ENCODE results near the gene HIRA.
"Not testable (repeated sequence)": the region's sequence is repeated elsewhere in the genome, so short reads cannot be mapped to it uniquely, and the experiment has no call there.

The HIRA gene

DNA sequence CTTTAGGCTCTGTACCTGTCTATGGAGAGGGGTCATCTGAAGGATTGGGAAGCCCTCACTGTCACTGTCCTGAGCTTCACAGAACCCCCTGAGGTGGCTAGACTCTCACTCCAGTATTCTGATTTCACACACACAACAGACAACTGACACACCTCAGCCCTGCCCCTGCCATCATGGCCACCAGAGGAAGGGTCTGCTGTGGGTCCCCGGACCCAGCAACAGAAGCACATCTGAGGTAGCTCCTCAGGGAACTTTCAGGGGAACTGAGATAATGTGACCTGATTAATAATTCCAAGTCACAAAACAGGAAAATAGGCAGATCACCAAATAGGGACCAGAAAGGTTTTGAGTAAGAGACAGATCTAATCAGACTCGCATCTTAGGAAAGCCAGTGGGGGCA is 23.5 kb upstream of the HIRA start:
- Mint-ChIP-seq H3K36me3 (peaks cover 41 to 53% of the 10 kb centered on the region in 2 donors), H3K27me3 (no peaks in the 10 kb centered on the region), H3K4me3 (no peak overlapping the region), H3K9me3 (no peaks in the 10 kb centered on the region), H3K4me1 (peaks cover 0 to 2% of the 10 kb centered on the region in 2 donors), H3K27ac (peak overlapping the region; percentile 6)
- DNase-seq, result no peak
- no peak for ATAC-seq (replicated peaks)

DNA sequence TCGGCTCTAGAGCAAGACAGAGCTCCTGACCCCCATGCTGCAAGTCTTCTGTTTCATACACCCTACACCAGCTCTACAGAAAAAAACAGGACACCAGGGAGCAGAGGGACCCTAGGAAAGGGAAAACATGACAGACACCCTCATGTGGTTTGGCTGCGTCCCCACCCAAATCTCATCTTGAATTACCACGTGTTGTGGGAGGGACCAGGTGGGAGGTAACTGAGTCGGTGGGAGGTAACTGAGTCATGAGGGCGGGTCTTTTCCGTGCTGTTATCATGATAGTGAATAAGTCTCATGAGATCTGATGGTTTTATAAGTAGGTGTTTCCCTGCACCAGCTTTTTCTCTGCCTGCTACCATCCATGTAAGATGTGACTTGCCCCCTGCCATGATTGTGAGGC is 22.6 kb upstream of the HIRA start:
- H3K27me3 Mint-ChIP-seq, result no peaks in the 10 kb centered on the region
- no peak overlapping the region for H3K27ac Mint-ChIP-seq
- peaks cover 41 to 53% of the 10 kb centered on the region in 2 donors for H3K36me3 Mint-ChIP-seq
- DNase-seq, result no peak
- peaks cover 0 to 5% of the 10 kb centered on the region in 2 donors for H3K4me1 Mint-ChIP-seq
- H3K9me3 Mint-ChIP-seq, result no peaks in the 10 kb centered on the region
- no peak for ATAC-seq (replicated peaks)
- H3K4me3 Mint-ChIP-seq, result no peak overlapping the region

DNA sequence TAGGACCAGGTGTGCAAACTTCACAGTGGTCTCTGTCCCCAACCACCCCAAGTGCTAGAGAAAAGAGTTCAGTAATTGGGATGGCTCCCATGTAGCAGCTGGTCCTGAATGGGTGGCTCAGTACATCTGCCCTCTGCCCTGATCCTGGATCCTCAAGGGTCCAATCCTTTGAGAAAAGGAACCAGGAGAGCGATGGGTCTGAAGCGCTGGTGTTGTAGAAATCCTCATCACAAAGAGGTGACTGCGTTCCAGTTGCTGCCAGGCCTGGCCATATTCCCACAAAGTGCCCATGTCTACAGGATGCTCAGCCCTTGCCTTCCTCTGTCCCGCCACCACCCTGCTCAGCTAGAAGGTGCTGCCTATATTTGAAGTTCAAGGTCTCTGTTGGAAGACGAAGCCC is 22.2 kb upstream of the HIRA start:
- Mint-ChIP-seq H3K4me3 (no peak overlapping the region), H3K4me1 (peaks cover 2 to 6% of the 10 kb centered on the region in 2 donors), H3K27ac (no peak overlapping the region), H3K9me3 (no peaks in the 10 kb centered on the region), H3K36me3 (peaks cover 41 to 53% of the 10 kb centered on the region in 2 donors), H3K27me3 (no peaks in the 10 kb centered on the region)
- ATAC-seq (replicated peaks) (no peak), DNase-seq (no peak)

DNA sequence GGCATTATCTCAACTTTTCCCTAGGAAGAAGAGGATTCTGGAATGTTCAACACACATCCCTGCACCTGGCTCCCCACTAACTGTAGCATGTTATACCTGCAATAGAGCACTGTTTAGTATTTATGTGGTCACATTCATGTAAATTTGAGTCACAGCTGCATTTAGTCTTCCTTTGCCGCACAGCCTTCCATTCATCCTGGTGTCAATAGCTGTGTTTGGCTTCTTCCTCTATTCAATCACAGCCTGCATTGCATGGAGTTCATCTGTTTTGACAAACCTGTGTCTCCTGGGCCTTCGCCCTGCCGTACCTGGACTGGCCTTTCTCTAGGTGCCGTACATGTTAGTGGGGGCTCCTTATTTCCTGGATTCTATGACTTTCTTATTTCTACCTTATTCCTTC is 20.0 kb upstream of the HIRA start:
- Mint-ChIP-seq H3K27me3 (no peaks in the 10 kb centered on the region), H3K9me3 (no peaks in the 10 kb centered on the region), H3K27ac (no peak overlapping the region), H3K4me3 (no peak overlapping the region), H3K4me1 (peaks cover 17 to 19% of the 10 kb centered on the region in 2 donors), H3K36me3 (peaks cover 36 to 51% of the 10 kb centered on the region in 2 donors)
- ATAC-seq (replicated peaks) (no peak), DNase-seq (no peak)

DNA sequence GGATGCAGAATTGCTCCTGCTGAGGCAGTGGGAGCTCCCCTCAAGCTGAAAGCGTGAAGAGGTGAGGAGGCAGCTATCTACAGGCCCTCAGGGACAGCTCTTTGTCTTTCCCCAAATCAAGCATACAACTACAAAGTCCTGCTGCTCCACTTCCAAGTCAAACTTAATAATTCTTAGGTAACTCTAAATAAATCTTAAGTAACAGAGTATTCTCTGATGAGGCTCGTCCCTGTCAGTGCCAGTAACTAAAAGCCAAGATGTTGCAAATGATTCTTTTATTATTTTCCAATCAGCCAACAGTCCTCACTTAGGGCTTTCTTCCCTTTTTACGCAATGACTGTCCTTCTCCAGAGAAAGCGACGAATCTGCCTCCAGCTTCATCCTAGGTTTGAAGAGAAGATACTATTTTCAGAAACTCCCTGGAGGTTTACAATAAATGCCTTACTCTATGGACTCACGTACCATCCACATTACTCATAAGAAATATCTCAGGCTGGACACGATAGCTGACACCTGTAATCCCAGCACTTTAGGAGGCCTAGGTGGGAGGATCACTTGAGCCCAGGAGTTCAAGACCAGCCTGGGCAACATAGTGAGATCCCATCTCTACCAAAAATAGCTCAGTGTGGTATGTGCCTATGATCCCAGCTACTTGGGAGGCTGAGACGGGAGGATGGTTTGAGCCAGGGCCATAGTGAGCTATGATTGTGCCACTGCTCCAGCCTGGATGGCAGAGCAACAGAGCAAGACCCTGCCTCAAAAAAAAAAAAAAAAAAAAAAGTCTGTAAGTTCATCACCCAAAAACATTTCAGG is 19.0 kb upstream of the HIRA start:
- Mint-ChIP-seq H3K27me3 (no peaks in the 10 kb centered on the region), H3K4me1 (peaks cover 23 to 28% of the 10 kb centered on the region in 2 donors), H3K27ac (peak overlapping the region; percentile 69), H3K9me3 (no peaks in the 10 kb centered on the region), H3K4me3 (no peak overlapping the region), H3K36me3 (peaks cover 28 to 48% of the 10 kb centered on the region in 2 donors)
- DNase-seq (no peak), ATAC-seq (replicated peaks) (no peak)

DNA sequence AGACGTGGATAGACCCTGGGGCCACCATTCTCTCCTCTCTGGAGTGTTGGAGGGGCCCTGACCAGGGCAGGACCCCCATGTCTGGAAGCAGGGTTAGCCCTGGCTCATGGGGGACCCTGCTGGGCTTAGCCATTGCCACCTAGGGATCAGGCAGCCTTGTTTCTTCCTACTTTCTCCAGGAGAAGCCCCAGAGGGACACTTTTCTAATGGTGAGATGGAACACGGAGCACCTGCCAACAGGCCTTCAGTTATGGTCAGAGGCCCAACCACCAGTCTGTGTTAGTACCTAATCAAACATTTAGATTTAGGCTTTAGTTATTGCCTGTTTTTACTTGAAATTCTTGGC is 17.9 kb upstream of the HIRA start:
- Mint-ChIP-seq H3K27me3 (no peaks in the 10 kb centered on the region), H3K4me1 (peaks cover 28 to 39% of the 10 kb centered on the region in 2 donors), H3K36me3 (peaks cover 23 to 41% of the 10 kb centered on the region in 2 donors), H3K9me3 (no peaks in the 10 kb centered on the region), H3K4me3 (peak overlapping the region in 1 of 2 donors; percentile 23), H3K27ac (peak overlapping the region; percentile 42)
- DNase-seq, result no peak
- no peak for ATAC-seq (replicated peaks)

DNA sequence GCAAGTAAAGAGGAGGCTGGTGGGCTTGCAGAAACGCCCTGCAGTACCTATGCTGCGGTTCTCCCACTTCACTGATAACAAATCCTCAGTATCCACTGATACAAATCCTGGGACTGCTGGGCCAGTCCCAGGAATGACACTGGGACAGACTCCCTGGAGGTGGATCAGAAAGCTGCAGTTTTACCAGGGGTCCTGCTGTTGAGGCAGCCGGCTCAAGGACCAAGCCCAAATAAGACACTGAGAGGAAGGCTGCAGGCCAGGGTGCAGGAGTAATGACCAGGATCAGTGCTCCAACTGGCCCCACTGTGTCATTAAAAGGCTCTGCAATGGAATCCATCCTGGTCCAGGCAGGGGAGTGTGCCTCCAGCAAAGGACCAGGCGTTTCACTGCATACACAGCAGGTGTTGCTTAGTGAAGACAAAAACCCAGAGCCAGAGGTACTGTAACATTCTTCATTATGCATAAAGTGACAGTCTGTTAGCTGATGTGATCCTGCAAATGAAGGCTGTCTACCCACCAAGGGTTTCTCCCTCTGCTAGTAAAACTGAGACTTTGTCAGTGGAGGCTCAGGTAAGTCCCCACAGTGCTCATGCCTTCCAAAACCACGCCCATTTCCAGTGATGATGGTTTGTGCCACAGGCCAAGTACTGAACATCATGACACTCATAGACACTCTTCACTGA is 17.3 kb upstream of the HIRA start:
- ATAC-seq (replicated peaks) (peak in 1 of 2 donors; percentile 30), DNase-seq (peak; percentile 30)
- Mint-ChIP-seq H3K36me3 (peaks cover 19 to 39% of the 10 kb centered on the region in 2 donors), H3K27ac (no peak overlapping the region), H3K9me3 (no peaks in the 10 kb centered on the region), H3K4me3 (peak overlapping the region; percentile 49 to 88), H3K27me3 (no peaks in the 10 kb centered on the region), H3K4me1 (peaks cover 28 to 45% of the 10 kb centered on the region in 2 donors)

DNA sequence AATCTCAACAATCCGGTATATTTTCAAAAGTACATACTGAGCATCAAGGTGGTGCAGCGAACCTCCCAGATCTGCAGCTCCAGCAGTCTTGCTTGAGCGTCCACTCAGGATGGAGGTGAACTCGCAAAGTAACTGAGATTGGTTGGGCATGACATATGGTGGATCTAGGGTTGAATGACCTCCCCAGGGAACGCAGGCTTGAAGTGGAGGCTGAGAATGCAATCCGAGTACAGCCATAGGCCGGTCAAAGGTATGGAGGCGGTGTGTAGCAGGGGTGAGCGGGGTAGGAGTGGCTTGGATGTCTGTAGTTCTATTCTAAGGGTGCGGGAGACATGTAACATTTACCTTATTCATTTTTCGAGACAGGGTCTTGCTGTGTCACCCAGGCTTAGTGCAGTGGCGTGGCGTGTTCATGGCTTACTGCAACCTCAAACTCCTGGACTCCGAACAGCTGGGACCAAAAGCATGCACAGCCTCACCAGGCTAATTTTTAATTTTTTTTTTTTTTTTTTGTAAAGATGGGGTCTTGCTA is 16.6 kb upstream of the HIRA start:
- H3K36me3 Mint-ChIP-seq, result peaks cover 14 to 41% of the 10 kb centered on the region in 2 donors
- peak overlapping the region; percentile 88 to 91 for H3K4me3 Mint-ChIP-seq
- H3K9me3 Mint-ChIP-seq, result no peaks in the 10 kb centered on the region
- peaks cover 29 to 52% of the 10 kb centered on the region in 2 donors for H3K4me1 Mint-ChIP-seq
- H3K27me3 Mint-ChIP-seq, result no peaks in the 10 kb centered on the region
- H3K27ac Mint-ChIP-seq, result peak overlapping the region; percentile 99
- DNase-seq (peak; percentile 76), ATAC-seq (replicated peaks) (peak; percentile 82 to 83)

DNA sequence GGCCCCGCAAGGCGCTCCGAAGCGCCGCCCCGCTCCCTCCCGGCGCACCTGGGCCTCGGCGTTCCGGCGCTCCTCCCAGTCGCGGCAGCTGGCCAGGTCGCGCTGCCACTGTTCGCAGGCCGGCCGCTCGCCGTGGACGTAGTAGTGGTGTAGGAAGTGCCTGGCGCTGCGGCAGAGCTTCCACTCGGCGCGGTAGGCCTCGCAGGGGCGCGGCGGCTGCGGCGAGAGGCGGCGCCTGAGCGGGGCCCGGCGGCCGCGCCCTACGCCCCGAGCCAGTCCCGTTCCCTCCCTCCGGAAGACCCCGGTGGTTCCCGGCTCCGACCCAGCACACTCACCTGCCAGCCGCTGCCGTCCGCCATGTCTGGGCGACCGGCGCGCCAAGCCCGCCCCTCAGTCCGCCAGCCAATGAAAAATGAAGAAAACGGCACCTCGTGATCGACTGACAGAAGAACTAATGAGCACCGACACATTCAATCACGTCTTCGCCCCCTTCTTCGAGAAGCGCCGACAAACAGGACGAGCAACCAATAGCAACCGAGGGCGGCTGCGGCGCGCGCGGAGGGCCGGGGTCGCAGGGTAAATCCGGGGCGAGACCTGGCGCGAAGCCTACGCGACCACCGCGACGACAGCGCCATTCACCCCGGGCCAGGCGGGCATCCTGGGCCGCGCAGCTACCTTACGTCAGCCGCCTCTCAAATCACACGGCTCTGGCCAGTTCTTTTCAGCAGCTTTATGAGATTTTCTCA is 16.0 kb upstream of the HIRA start, which contains the start of gene C22orf39:
Gene C22orf39, minus strand, starts transcription at position 382 of the 746 bp plus-strand sequence. Its CDS starts 23 bp downstream, at position 359.
- ATAC-seq (replicated peaks), result peak; percentile 85 to 89
- Mint-ChIP-seq H3K9me3 (no peaks in the 10 kb centered on the region), H3K4me3 (peak within 1 kb of the TSS; percentile 88 to 91), H3K27me3 (no peaks in the 10 kb centered on the region), H3K4me1 (peaks cover 32 to 56% of the 10 kb centered on the region in 2 donors), H3K27ac (peak within 1 kb of the TSS; percentile 99), H3K36me3 (peaks cover 12 to 36% of the 10 kb centered on the region in 2 donors)
- peak; percentile 88 for DNase-seq

DNA sequence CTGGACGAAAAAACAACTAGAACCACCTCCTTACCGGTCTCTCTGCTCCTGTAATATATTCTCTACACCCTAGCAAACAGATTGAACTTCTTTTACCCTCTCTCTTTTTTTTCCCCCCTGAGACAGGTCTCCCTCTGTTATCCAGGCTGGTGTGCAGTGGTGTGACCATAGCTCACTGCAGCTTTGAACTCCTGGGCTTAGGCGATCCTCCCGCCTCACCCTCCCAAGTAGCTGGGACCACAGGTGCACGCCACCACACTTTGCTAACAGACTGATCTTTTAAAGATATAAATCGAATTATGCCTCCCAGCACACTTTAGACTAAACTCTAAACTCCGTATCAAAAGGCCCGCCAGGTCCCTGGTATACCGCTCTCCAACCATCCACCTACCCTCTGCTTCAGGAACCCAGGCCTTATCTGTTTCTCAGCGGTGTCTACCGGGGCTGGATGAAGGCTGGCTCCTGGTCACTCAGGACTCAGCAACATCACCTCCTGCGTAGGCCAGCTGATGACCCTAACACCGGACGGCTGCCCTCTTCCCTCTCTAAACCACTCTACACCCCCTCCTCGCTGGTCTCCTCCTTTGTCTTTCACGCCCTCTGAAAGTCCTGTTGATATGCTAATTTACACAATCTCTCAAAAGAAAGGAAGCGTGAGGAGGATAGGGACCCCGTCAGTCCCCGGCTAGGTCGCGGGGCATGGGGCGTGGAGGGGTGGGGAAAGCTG is 15.2 kb upstream of the HIRA start:
- Mint-ChIP-seq H3K27me3 (no peaks in the 10 kb centered on the region), H3K36me3 (peaks cover 13 to 37% of the 10 kb centered on the region in 2 donors), H3K27ac (peak overlapping the region; percentile 99), H3K4me1 (peaks cover 34 to 61% of the 10 kb centered on the region in 2 donors), H3K9me3 (no peaks in the 10 kb centered on the region), H3K4me3 (peak overlapping the region; percentile 88 to 91)
- ATAC-seq (replicated peaks) (no peak), DNase-seq (no peak)

DNA sequence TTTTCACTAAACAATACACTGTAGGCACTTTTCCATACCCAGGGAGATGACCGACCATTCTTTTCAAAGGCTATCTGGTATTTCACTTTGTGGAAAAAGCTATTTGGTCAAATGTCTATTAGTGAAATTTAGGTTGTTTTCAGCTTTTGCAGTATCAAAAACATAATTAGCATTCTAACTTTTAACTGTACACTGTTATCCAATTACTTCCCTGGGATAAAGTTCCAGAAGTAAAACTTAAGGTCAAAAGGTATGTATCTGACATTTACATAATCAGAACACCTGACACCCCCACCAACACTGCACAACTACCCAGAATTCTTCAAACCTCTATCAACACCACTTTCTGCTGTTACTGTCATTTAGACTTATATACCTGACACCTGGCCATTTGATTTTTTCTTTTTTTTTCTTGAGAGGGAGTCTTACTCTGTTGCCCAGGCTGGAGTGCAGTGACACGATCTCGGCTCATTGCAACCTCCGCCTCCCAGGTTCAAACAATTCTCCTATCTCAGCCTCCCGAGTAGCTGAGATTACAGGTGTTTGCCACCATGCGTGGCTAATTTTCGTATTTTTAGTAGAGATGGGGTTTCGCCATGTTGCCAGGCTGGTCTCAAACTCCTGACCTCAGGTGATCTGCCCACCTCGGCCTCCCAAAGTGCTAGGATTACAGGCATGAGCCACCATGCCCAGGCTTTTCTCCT is 13.9 kb upstream of the HIRA start:
- H3K9me3 Mint-ChIP-seq; H3K4me3 Mint-ChIP-seq; DNase-seq; H3K27me3 Mint-ChIP-seq; ATAC-seq (replicated peaks): not testable (repeated sequence)
- H3K4me1 Mint-ChIP-seq, result peaks cover 32 to 62% of the 10 kb centered on the region in 2 donors
- H3K36me3 Mint-ChIP-seq, result peaks cover 18 to 37% of the 10 kb centered on the region in 2 donors
- H3K27ac Mint-ChIP-seq, result peak overlapping the region; percentile 51

DNA sequence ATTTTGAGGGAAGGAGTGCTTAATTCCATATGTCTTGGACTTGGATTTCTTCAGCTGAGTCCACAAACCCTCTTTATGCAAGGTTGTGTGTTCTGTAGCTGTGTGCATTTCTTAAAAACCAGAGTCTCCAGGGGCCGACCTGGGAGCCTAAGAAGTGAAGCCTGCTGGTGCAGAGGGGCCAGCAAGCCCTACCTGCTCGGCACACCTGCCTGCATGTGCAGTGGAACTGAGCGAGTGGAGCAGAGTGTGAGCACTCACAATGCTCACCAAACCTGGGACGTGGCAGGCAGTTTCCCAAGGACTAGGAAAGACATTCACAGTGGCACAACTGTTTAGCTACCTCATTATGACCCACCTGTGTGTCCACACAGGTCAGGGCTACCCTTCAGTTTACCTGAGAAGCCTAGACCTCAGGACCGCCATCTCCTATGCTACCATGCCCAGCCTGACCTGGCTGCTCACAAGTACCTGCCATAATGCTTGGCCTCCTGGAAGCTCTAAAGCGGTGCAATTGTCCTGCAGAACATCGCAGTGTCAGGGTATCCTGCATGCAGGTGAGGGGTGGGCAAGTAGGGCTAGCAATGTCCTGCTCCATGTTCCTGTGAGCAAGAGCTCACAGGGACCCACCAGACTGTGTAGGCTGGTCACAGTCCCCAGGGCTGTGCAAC is 12.1 kb upstream of the HIRA start:
- Mint-ChIP-seq H3K4me1 (peaks cover 30 to 59% of the 10 kb centered on the region in 2 donors), H3K36me3 (peaks cover 18 to 40% of the 10 kb centered on the region in 2 donors), H3K27me3 (no peaks in the 10 kb centered on the region), H3K9me3 (no peaks in the 10 kb centered on the region), H3K27ac (peak overlapping the region; percentile 14), H3K4me3 (no peak overlapping the region)
- ATAC-seq (replicated peaks) (no peak), DNase-seq (no peak)

DNA sequence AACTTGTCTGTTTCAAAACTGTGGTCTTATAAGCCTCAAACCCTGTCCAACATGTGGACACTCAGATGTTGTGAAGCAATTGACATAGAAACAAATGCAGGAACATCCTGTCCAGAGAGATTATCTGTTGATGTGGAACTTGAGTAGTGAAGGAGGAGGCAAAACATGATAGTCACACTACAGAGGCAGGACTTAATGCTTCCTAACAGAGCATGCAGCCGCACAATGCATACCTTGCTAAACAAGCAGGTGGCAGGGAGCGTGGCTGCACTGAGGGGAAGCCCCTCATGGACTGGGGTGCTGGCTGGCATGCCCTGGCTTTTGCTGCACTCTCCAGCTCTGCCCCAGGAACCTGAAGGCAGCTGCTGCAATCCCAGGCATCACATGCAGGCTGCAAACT is 10.6 kb upstream of the HIRA start:
- no peak overlapping the region for H3K4me3 Mint-ChIP-seq
- DNase-seq (no peak), ATAC-seq (replicated peaks) (no peak)
- peaks cover 27 to 51% of the 10 kb centered on the region in 2 donors for H3K4me1 Mint-ChIP-seq
- H3K9me3 Mint-ChIP-seq, result no peaks in the 10 kb centered on the region
- H3K27me3 Mint-ChIP-seq, result no peaks in the 10 kb centered on the region
- peaks cover 20 to 44% of the 10 kb centered on the region in 2 donors for H3K36me3 Mint-ChIP-seq
- H3K27ac Mint-ChIP-seq, result peak overlapping the region; percentile 47
